SK-N-SH (cell line): ENCODE data around the gene ZNRF4. TPM values are rescaled to one million over a fixed set of nuclear protein-coding genes. Genes with fewer than 3 reads are reported as not detected.

Experiments used
- CTCF ChIA-PET: fragments of 300-600, 350-600 bp; formaldehyde crosslinking; extraction: SDS; loops from one replicate; lab custom pipeline; 2021; lab: Yijun Ruan, JAX
- POLR2A ChIA-PET: fragments of 350-600 bp; sonication (Branson Sonifier 250); formaldehyde crosslinking; extraction: SDS; loops from one replicate; lab custom pipeline; 2020; ENCODE audit warnings: antibody characterized with exemption, inconsistent platforms; lab: Yijun Ruan, JAX
- DNase-seq: peaks from one replicate; pipeline ENCODE4 v3.0.0; 2012
- H2AFZ ChIP-seq: fragments of 200-600 bp; sonication (generic); 2 replicates; pipeline ENCODE4 v1.8.1; 2016; ENCODE audit warnings: antibody characterized with exemption, mild to moderate bottlenecking, low read depth
- H3F3A ChIP-seq: fragments of 200-600 bp; sonication (generic); replicated peaks from 2 replicates; pipeline ENCODE3; 2016; ENCODE audit warnings: antibody characterized with exemption, mild to moderate bottlenecking; ENCODE audit not compliant: insufficient read depth
- H3K27ac ChIP-seq, 2 experiments: fragments of 200-500 bp in 1 of 2; fragments of 200-600 bp in 1 of 2; sonication (Bioruptor generic) in 1 of 2; sonication (generic), shearing (Covaris generic) in 1 of 2; 2 replicates each; pipeline versions ENCODE4 v1.5.1 to v1.6.1; 2014 to 2016; ENCODE audit warnings: low read depth in 2 of 2, inconsistent platforms in 1 of 2, low read length in 1 of 2, mild to moderate bottlenecking in 1 of 2, mixed read lengths in 1 of 2
- H3K27me3 ChIP-seq: fragments of 200-600 bp; sonication (generic), shearing (Covaris generic); 2 replicates; pipeline ENCODE4 v1.6.1; 2016; ENCODE audit warnings: mixed run types; ENCODE audit not compliant: insufficient read depth
- H3K36me3 ChIP-seq, 2 experiments: fragments of 200-500 bp in 1 of 2; fragments of 200-600 bp in 1 of 2; sonication (Bioruptor generic) in 1 of 2; sonication (generic) in 1 of 2; replicated peaks in 1 of 2; 2 replicates each; pipeline versions ENCODE3 to v1.5.1; 2014 to 2016; ENCODE audit warnings: low read length in 1 of 2, mild to moderate bottlenecking in 1 of 2; ENCODE audit not compliant: insufficient read depth in 2 of 2, control insufficient read depth in 1 of 2
- H3K4me1 ChIP-seq, 2 experiments: fragments of 200-500 bp in 1 of 2; fragments of 200-600 bp in 1 of 2; sonication (Bioruptor generic) in 1 of 2; sonication (generic), shearing (Covaris generic) in 1 of 2; 2 replicates each; pipeline versions ENCODE4 v1.5.1 to v1.6.1; 2014 to 2016; ENCODE audit warnings: low read depth in 1 of 2, low read length in 1 of 2, mixed run types in 1 of 2; ENCODE audit not compliant: insufficient read depth in 2 of 2, control insufficient read depth in 1 of 2
- H3K4me2 ChIP-seq: fragments of 200-600 bp; sonication (generic), shearing (Covaris generic); 2 replicates; pipeline ENCODE4 v1.6.1; 2017; ENCODE audit warnings: mixed run types
- H3K4me3 ChIP-seq, 2 experiments: fragments of 200-500 bp in 1 of 2; fragments of 200-600 bp in 1 of 2; sonication (Bioruptor generic) in 1 of 2; sonication (generic), shearing (Covaris generic) in 1 of 2; 2 replicates each; pipeline versions ENCODE4 v1.5.1 to v1.8.1; 2014 to 2016; ENCODE audit warnings: low read depth in 2 of 2, inconsistent platforms in 1 of 2, low read length in 1 of 2, mild to moderate bottlenecking in 1 of 2, mixed read lengths in 1 of 2, moderate library complexity in 1 of 2
- H3K79me2 ChIP-seq: fragments of 200-600 bp; sonication (generic); 2 replicates; pipeline ENCODE4 v1.8.1; 2017; ENCODE audit warnings: mild to moderate bottlenecking; ENCODE audit not compliant: insufficient read depth
- H3K9ac ChIP-seq: fragments of 200-600 bp; sonication (generic); 2 replicates; pipeline ENCODE4 v1.6.1; 2017; ENCODE audit warnings: mixed run types
- H3K9me2 ChIP-seq: fragments of 200-600 bp; sonication (generic); 2 replicates; pipeline ENCODE4 v1.6.1; 2017; ENCODE audit warnings: mixed run types
- H3K9me3 ChIP-seq: fragments of 200-600 bp; sonication (generic); 2 replicates; pipeline ENCODE4 v1.6.1; 2017; ENCODE audit warnings: mixed run types, mild to moderate bottlenecking, moderate library complexity
- H4K20me1 ChIP-seq: fragments of 200-600 bp; sonication (generic); 2 replicates; pipeline ENCODE4 v1.6.1; 2017; ENCODE audit warnings: mild to moderate bottlenecking, mixed run types; ENCODE audit not compliant: insufficient read depth
- CTCF ChIP-seq: fragments of 200-600 bp; sonication (generic); IDR thresholded peaks from 2 replicates; pipeline ENCODE4 v1.6.1; 2017; ENCODE audit warnings: antibody characterized with exemption, mild to moderate bottlenecking, moderate library complexity
- ELF1 ChIP-seq: IDR thresholded peaks from 2 replicates; pipeline ENCODE4 v1.4.0; 2012
- EZH2phosphoT487 ChIP-seq: fragments of 200-600 bp; sonication (generic); IDR thresholded peaks from 2 replicates; pipeline ENCODE4 v1.6.1; 2017; ENCODE audit warnings: low read depth, mixed run types, mild to moderate bottlenecking, antibody characterized with exemption, moderate library complexity, borderline replicate concordance
- FOSL2 ChIP-seq: IDR thresholded peaks from 2 replicates; pipeline ENCODE4 v1.4.0; 2012; ENCODE audit warnings: low read depth, mild to moderate bottlenecking, moderate library complexity, borderline replicate concordance
- FOXJ3 ChIP-seq: sonication (generic); formaldehyde crosslinking; IDR thresholded peaks from 2 replicates; pipeline ENCODE4 v1.5.1; 2020; ENCODE audit warnings: mild to moderate bottlenecking, missing genetic modification reagents
- GABPA ChIP-seq: IDR thresholded peaks from 2 replicates; pipeline ENCODE4 v1.4.0; 2012; ENCODE audit warnings: low read depth, mild to moderate bottlenecking
- GATA2 ChIP-seq: sonication (generic); formaldehyde crosslinking; IDR thresholded peaks from 2 replicates; pipeline ENCODE4 v1.5.0; 2020; ENCODE audit warnings: mild to moderate bottlenecking, missing genetic modification reagents
- MXI1 ChIP-seq: IDR thresholded peaks from 2 replicates; pipeline ENCODE4 v1.6.1; 2012; ENCODE audit warnings: mild to moderate bottlenecking, low read depth, low read length, improper control_type of control experiment
- NFIC ChIP-seq: IDR thresholded peaks from 2 replicates; pipeline ENCODE4 v1.4.0; 2012; ENCODE audit warnings: borderline replicate concordance
- NRF1 ChIP-seq: IDR thresholded peaks from 2 replicates; pipeline ENCODE4 v1.6.1; 2012; ENCODE audit warnings: low read depth, mild to moderate bottlenecking, low read length
- POLR2AphosphoS5 ChIP-seq: IDR thresholded peaks from 2 replicates; pipeline ENCODE4 v1.6.1; 2012; ENCODE audit warnings: low read depth, low read length
- RAD21 ChIP-seq: IDR thresholded peaks from 2 replicates; pipeline ENCODE4 v1.6.1; 2012; ENCODE audit warnings: mild to moderate bottlenecking, low read length
- RFX5 ChIP-seq: IDR thresholded peaks from 2 replicates; pipeline ENCODE4 v1.6.1; 2012; ENCODE audit warnings: mild to moderate bottlenecking, improper control_type of control experiment, low read length
- RXRA ChIP-seq: IDR thresholded peaks from 2 replicates; pipeline ENCODE4 v1.4.0; 2012; ENCODE audit warnings: low read depth, mild to moderate bottlenecking, borderline replicate concordance
- SMC3 ChIP-seq: IDR thresholded peaks from 2 replicates; pipeline ENCODE4 v1.6.1; 2012; ENCODE audit warnings: low read depth, low read length, improper control_type of control experiment
- TAF1 ChIP-seq: IDR thresholded peaks from 2 replicates; pipeline ENCODE4 v1.6.1; 2012; ENCODE audit warnings: low read depth, mild to moderate bottlenecking, low read length, moderate library complexity, borderline replicate concordance
- USF1 ChIP-seq: IDR thresholded peaks from 2 replicates; pipeline ENCODE4 v1.4.0; 2012; ENCODE audit warnings: low read depth, borderline replicate concordance
- YY1 ChIP-seq: IDR thresholded peaks from 2 replicates; pipeline ENCODE4 v1.4.0; 2012; ENCODE audit warnings: low read depth, mild to moderate bottlenecking
- ZBTB33 ChIP-seq: IDR thresholded peaks from 2 replicates; pipeline ENCODE4 v1.4.0; 2012; ENCODE audit warnings: low read depth, borderline replicate concordance
- WGBS: methylation state at CpG from one replicate; pipeline ENCODE4 v1.1.6; 2017; ENCODE audit warnings: low lambda C conversion rate; 5-methylcytosine and 5-hydroxymethylcytosine counted together
- polyA plus RNA-seq, 3 experiments: library from polyadenylated mRNA; depleted of rRNA; stranded (reverse); fragments of >200 nt; gene quantifications; 2 replicates each; pipeline ENCODE4 v1.2.3, GENCODE V29; 2012

The ZNRF4 gene
- polyA plus RNA-seq, 1 of the 3 experiments (the other 2 are of a cell fraction), result not detected

- DNase-seq, result no peak
- Histone ChIP-seq H3K4me2 (no peak overlapping the region), H3K4me1 (no peaks in the 10 kb centered on the region)
- TF ChIP-seq SMC3 (no peak), NRF1 (no peak), FOXJ3 (CRISPR knock-in tag) (no peak), RAD21 (no peak), RXRA (no peak), RFX5 (no peak), FOSL2 (no peak), GABPA (no peak), TAF1 (no peak), ELF1 (no peak), NFIC (no peak), EZH2phosphoT487 (no peak), ZBTB33 (no peak), USF1 (no peak), MXI1 (no peak), POLR2AphosphoS5 (no peak), YY1 (no peak), CTCF (no peak), GATA2 (CRISPR knock-in tag) (no peak)
- TF ChIP-seq, all 33 proteins: peak for 0
- Histone ChIP-seq H3K27ac (no peak overlapping the region), H3K27me3 (no peaks in the 10 kb centered on the region), H3K9me2 (no peaks in the 10 kb centered on the region), H3K79me2 (no peaks in the 10 kb centered on the region), H3K9ac (no peak overlapping the region), H3K9me3 (no peaks in the 10 kb centered on the region), H2AFZ (no peak overlapping the region), H3K36me3 (no peaks in the 10 kb centered on the region), H3K4me3 (no peak overlapping the region), H4K20me1 (no peaks in the 10 kb centered on the region), H3F3A (no peaks in the 10 kb centered on the region)
- WGBS, result 20% methylated on average over 1 of the region's 2 CpGs
- ChIA-PET CTCF (no interaction called here), POLR2A (no interaction called here)
Measured at GRCh38 chr19:5501907-5502306, 46.7 kb downstream of the ZNRF4 start.
